Measurements from ENCODE around the gene CDH9.

- no peak for TF ChIP-seq POLR2A (IDR thresholded peaks at IDR 0.05)
- no peak for TF ChIP-seq CTCF (IDR thresholded peaks at IDR 0.05)
- TF ChIP-seq EP300 (IDR thresholded peaks at IDR 0.05): no peak
- no peak for TF ChIP-seq POLR2AphosphoS5 (IDR thresholded peaks at IDR 0.05)
These were observed 143.6 kb downstream of the CDH9 start for GRCh38 chr5:26894719-26895263.
